Activated gamma-delta T cell (primary cell): ENCODE data around the gene KMT2A.
"Not testable (repeated sequence)": the region's sequence is repeated elsewhere in the genome, so short reads cannot be mapped to it uniquely, and the experiment has no call there.

Experiments used
- DNase-seq: peaks from one replicate; lab custom pipeline; 2025; lab: John Stamatoyannopoulos, UW

KMT2A gene

DNA sequence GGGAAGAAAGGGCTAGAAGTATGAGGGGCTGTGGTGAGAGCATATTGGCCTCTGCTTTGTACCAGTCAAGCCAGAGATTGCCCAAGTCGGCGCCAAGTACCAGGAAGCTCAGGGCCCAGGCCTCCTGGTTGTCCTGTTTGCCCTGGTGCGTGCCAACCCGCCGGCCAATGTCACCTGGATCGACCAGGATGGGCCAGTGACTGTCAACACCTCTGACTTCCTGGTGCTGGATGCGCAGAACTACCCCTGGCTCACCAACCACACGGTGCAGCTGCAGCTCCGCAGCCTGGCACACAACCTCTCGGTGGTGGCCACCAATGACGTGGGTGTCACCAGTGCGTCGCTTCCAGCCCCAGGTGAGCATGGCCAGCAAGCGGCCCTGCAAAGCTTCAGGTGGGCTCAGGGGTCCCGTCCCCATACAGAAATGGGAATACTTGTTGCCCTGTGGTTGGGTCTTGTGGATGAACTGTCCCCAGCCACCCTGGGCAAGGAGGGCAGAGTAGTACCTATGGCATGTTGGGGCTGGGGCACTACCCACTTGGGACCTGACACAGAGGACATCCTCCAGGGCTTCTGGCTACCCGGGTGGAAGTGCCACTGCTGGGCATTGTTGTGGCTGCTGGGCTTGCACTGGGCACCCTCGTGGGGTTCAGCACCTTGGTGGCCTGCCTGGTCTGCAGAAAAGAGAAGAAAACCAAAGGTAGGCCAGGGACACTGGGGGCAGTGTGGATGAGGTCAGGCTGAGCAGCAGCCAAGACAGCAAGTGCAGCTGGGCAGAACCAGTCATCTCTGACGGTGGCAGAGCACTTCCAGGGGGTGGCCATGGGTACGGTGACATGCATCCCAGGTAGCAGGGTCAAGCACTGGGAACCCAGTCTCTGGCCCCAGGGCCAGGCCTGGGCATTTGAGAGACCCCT is 96.8 kb downstream of the KMT2A start:
- DNase-seq = no peak

DNA sequence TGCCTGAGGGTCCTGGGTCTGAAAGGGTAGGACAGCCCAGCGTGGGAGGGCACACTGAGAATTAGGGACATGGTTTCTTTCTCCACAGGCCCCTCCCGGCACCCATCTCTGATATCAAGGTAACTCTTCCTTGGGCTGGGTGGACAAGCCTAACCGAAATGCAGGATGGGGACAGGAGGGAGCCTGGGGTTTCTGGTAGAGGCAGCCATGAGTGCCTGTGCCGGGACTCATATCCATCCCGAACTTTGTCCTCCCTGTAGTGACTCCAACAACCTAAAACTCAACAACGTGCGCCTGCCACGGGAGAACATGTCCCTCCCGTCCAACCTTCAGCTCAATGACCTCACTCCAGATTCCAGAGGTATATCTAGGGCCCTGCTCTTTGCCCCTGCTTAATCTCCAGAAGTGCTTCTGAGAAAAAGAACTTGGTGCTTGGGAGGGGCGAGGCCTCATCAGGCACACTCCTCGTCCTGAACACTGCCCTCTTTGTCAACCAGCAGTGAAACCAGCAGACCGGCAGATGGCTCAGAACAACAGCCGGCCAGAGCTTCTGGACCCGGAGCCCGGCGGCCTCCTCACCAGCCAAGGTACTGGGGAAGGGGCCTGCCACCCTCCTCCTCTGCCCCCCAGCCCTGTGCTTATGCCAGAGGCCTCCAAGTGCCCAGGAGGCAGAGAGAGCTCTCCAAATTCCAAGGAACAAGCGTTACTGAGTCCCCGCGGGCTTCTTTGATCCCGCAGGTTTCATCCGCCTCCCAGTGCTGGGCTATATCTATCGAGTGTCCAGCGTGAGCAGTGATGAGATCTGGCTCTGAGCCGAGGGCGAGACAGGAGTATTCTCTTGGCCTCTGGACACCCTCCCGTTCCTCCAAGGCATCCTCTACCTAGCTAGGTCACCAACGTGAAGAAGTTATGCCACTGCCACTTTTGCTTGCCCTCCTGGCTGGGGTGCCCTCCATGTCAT is 97.8 kb downstream of the KMT2A start:
- no peak for DNase-seq

DNA sequence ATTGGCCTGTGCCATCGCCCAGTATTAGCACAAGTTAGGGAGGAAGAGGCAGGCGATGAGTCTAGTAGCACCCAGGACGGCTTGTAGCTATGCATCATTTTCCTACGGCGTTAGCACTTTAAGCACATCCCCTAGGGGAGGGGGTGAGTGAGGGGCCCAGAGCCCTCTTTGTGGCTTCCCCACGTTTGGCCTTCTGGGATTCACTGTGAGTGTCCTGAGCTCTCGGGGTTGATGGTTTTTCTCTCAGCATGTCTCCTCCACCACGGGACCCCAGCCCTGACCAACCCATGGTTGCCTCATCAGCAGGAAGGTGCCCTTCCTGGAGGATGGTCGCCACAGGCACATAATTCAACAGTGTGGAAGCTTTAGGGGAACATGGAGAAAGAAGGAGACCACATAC is 99.0 kb downstream of the KMT2A start:
- no peak for DNase-seq

DNA sequence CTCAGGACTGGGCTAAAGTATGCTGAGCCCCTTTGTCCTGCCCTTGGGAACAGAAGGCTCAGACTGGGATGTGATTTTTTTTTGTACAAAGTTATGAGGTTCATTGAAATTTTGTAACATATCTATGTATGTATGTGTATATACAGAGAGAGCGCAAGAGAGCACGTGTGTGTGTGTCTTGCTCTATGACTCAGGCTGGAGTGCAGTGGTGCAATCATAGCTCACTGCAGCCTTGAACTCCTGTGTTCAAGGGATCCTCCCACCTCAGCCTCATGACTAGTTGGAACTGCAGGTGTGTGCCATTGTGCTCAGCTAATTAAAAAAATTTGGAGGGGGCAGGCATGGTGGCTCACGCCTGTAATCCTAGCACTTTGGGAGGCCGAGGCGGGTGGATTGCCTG is 100.4 kb downstream of the KMT2A start:
- no peak for DNase-seq

DNA sequence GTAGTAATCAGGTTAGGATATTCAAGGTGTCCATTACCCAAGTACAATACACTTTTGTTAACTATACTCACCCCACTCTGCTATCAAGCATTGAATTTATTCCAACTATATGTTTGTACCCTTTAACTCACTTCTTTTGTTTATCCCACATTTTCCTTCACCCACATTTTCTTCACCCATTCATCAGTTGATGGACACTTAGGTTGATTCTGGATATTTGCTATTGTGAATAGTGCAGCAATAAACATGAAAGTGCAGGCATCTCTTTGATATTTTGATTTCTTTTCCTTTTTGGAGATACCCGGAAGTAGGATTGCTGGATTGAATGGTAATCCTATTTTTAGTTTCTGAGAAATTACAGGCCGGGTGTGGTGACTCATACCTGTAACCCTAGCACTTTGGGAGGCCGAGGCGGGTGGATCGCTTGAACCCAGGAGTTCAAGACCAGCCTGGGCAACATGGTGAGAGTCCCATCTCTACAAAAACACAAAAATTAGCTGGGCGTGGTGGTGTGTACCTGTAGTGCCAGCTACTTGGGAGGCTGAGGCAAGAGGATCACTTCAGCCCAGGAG is 101.2 kb downstream of the KMT2A start:
- DNase-seq = no peak

DNA sequence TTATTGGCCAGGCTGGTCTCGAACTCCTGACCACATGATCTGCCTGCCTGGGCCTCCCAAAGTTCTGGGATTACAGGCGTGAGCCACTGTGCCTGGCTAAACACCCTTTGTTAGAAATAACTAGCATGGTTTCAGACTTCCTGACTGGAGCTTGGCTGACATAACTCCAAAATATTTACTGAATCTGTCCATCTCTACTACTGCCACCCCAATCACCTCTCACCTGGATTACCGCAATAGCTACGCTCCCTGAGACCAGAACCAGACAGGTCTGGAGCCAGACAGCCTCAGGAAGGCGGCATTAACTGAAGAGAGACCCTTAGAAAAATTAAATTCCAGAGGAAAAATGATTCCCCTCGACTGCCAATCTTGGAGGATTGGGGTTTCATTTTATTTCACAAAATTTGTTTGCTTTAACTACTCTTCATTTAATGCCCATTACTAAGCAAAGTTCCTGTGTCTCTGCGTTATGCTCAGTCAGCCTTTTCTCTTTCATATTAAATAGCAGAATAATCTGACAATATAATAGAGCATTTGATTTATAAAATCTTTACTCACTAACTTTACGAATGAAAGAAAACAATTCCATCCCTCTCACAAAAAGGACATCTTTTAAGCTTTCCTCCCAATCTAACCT is 107.8 kb downstream of the KMT2A start:
- DNase-seq = no peak

DNA sequence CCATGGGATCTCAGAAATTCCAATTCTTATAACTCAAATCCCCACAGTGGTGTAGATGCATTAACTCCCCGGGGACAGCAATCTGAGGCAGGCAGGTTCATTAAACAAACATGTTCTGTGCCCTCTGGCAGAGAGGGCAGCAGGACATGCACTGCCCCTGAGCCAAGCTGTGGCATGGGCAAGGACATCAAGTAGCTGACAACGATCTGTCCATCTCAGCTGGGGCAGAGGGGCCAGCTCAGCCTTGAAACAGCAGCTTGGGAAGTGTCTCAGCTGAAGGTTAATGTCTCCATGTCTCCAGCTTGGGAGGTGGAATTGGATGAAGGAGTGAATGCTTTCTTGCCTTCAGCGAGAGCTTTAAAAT is 108.3 kb downstream of the KMT2A start:
- DNase-seq = no peak

DNA sequence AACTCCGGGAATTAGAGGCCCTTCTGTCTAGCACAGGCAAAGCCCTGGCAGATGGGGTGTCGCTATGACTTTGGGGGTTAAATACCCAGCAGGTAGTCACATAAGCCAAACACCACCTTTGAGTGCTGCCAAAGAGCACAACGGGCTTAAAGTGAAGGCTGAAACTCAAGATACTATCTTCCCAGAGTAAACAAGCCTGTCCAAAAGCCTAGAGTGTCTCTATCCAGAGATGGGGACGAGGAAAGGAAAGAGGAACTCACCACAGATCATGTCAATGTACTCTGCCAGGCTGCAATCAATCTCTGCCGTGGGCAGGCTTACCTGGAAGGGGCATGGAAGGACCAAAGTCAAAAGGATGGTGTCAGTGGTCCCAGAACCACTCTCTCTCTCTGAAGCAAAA is 109.2 kb downstream of the KMT2A start:
- no peak for DNase-seq

DNA sequence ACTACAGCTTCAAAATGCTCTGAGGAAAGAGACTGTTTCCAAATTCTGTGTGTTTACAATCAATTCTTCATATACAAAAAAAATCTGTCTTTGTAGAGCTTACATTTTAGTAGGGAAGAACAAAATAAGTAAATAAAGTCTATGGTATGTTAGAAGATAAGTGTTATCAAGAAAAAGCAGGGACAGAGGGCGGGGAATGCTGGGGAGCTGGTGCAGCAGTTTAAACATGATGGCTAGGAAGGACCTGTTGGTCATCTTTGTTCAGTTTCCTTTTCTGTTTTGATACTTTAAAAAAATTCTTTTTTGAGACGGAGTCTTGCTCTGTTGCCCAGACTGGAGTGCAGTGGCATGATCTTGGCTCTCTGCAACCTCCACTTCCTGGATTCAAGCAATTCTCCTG is 110.8 kb downstream of the KMT2A start:
- DNase-seq = no peak

DNA sequence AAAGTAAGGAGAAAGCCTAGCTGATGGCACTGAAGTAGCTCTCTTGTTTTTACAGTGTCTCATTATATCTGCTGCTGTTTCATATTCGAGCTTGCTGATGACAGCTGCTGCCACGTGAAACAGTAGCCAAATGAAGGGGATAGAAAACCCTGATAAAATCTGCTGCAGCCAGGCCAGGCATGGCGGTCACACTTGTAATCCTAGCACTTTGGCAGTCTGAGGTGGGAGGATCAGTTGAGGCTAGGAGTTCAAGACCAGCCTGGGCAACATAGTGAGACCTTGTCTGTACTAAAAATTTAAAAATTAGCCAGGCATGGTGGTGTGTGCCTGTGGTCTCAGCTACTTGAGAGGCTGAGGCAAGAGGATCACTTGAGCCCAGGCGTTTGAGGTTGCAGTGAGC is 116.0 kb downstream of the KMT2A start:
- no peak for DNase-seq

DNA sequence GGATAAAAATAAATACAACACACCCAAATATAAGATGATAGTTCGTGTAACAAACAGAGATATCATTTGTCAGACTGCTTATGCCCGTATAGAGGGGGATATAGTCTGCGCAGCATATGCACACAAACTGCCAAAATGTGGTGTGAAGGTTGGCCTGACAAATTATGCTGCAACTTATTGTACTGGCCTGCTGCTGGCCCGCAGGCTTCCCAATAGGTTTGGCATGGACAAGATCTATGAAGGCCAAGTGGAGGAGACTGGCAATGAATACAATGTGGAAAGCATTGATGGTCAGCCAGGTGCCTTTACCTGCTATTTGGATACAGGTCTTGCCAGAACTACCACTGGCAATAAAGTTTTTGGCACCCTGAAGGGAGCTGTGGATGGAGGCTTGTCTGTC is 124.5 kb downstream of the KMT2A start:
- DNase-seq = no peak

DNA sequence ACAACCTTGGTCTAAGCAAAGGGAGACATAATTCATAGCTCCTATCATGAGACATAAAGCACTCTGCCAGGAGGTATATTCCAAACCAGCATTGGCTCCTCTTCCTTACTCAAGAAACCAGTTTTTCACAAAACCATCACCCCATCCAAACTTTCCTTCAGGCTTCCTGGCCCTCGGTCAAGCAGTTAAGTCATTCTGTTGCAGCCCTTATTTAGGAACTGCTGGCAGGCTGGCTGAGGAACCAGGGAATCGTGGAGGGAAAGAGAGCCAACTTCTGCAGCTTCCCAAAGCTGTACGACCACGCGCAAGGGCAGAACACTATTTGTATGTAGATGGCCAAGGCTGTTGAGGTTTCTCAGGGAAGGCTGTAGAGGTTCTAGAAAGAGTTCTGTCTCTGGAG is 128.8 kb downstream of the KMT2A start:
- no peak for DNase-seq

DNA sequence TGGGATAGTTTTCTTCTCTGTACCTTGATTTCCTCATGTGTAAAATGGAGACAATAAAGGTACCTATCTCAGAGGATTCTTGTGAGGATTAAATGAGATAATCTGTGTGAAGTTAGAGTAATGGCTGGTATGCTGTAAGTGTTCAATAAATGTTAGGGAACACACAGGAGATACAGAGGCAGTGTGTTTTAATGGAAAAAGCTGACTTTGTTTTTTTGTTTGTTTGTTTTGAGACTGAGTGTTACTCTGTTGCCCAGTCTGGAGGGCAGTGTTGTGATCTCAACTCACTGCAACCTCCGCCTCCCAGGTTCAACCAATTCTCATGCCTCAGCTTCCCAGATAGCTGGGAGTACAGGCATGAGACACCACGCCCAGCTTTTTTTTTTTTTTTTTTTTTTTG is 133.4 kb downstream of the KMT2A start:
- DNase-seq = no peak

DNA sequence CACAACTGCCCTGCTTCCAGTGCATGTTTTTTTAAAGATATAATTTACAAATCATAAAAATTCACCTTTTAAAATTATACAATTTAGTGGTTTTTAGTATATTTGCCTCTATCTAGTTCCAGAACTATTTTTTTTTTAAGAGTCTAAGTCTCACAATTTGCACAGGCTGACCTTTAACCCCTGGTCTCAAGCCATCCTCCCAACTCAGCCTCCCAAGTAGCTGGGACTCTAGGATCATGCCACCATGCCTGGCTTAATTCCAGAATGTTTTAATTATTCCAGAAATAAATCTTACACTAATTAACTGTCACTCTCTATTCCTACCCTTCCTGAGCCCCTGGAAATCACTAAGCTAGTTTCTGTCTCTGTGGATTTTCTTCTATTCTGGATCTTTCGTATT is 134.5 kb downstream of the KMT2A start:
- no peak for DNase-seq

DNA sequence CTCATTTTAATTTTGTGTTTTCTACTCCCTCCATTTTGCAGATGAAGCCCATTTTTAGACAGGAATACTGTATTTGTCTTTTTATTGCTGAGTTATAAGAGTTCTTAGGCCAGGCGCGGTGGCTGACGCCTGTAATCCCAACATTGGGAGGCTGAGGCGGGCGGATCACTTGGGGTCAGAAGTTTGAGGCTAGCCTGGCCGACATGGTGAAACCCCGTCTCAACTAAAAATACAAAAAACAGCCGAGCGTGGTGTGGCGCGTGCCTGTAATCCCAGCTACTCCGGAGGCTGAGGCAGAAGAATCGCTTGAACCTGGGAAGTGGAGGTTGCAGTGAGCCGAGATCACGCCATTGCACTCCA is 135.4 kb downstream of the KMT2A start:
- not testable (repeated sequence) for DNase-seq

DNA sequence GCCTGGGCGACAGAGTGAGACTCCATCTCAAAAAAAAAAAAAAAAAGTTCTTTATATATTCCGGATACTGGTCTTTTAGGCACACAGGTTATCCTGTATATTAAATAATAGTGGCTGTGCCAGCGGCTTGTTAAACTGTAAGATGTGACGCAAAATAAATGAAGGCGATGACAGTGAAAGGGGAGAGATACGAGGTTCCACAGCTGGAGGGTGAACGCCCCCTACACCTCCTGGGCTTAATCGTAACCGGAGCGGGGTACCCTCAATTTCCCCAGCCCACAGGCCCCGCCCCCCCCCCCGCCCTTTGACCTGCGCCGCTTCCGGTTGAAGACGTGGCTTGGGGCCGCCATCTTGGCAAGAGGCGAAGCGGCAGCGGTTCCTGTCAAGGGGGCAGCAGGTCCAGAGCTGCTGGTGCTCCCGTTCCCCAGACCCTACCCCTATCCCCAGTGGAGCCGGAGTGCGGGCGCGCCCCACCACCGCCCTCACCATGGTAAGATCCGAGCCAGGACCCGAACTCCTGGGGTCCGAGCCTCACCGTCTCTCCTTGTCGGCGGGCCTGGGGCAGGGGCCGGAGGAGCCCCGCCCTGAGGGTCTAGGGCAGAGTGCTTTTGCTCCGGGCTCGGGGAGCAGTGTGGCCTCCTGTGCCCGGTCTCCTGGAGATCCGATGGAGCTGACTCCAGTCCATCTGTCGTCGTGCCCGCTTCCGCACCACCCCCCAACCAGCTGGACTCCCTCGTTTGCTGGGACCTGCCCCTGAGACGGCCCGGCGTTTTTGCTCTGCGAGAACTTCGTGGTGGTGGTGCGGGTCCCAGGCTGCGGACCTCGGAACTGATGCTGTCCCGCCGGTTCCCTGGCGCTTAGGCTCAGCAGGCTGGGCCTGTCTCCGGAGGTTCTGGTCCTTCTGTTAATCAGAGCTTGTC is 136.0 kb downstream of the KMT2A start, which contains the start of gene ARCN1:
Gene ARCN1 (plus strand): TSS at position 349 of the 920 bp plus-strand sequence. CDS start 139 bp downstream, at position 488.
- peak; percentile 46 for DNase-seq

DNA sequence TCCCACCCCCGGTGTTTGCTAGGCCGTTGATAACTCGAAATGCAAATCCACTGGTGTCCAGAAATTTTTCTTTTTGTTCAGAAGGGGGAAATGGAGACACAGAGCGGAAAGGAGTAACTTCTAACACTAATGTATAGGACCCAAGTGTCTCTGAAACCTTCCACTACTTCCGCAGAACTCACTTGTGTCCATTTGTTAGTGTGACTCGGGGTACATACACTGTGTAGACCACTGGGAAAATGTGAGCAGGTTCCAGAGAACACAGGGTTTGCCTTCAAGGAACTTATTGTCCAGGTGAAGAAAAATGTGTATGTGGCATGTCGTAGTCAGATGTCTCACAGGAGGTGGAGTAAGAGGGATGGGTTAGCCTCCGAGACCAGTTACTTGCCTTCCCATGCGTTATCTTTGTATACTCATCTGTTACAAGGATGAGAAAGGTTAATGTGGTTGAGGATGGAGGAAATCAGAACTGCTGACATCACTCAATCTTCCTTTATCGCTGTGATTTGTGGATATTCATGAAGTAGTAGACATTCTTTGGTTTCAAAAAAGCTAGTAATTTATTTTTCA is 136.8 kb downstream of the KMT2A start:
- DNase-seq = no peak

DNA sequence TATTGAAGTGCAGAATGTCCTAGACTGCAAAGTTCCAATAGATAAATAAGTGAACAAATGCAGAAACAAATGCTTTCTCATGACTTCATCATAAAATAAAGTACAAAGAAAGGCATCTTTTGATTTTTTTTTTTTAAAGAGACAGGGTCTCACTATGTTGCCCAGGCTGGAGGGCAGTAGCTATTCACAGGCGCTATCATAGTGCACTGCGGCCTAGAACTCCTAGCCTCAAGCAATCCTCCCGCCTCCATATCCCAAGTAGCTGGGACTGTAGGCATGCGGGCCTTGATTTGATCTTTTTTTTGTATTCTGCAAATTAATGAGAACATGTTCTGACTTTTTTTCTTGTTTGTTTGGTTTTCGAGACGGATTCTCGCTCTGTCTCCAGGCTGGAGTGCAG is 138.3 kb downstream of the KMT2A start:
- DNase-seq = no peak
